NCI-H146 treated with DMSO at 0.1 percent for 48 hours (cell line): Measurements from ENCODE around the gene KIFC3.
"Not testable (repeated sequence)": the region's sequence is repeated elsewhere in the genome, so short reads cannot be mapped to it uniquely, and the experiment has no call there.

Source experiments
- DNase-seq: peaks from one replicate; lab custom pipeline; 2025; ENCODE audit not compliant: unreplicated experiment; lab: John Stamatoyannopoulos, UW

The KIFC3 gene

GRCh38 chr16:57754354-57755060 is 47.8 kb downstream of the KIFC3 start:
- DNase-seq: no peak

GRCh38 chr16:57753448-57754353 is 48.6 kb downstream of the KIFC3 start:
- DNase-seq: no peak

- DNase-seq: no peak
Observed at GRCh38 chr16:57752581-57753447, 49.5 kb downstream of the KIFC3 start.

DNA sequence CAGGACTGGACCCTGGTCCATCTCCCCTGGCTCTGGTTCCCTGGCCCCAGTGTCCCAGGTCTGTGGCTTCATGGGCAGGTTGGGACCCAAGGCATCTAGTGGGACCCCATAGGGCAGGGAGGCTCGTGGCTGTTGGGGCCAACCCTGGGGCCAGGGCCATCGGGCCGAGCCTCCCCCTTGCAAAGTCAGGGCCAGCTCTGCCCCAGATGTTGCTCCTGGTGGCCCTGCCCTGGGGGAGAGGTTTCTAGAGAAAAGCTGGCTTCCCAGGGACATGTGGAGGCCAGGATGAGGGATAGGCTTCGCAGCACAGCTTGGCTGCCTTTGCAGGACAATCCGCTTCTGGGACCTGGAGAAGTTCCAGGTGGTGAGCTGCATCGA is 50.1 kb downstream of the KIFC3 start:
- no peak for DNase-seq

GRCh38 chr16:57751539-57752202 is 50.6 kb downstream of the KIFC3 start:
- DNase-seq: no peak

GRCh38 chr16:57750796-57751538 is 51.3 kb downstream of the KIFC3 start:
- no peak for DNase-seq

- DNase-seq: no peak
Observed at GRCh38 chr16:57749856-57750452, 52.3 kb downstream of the KIFC3 start.

DNA sequence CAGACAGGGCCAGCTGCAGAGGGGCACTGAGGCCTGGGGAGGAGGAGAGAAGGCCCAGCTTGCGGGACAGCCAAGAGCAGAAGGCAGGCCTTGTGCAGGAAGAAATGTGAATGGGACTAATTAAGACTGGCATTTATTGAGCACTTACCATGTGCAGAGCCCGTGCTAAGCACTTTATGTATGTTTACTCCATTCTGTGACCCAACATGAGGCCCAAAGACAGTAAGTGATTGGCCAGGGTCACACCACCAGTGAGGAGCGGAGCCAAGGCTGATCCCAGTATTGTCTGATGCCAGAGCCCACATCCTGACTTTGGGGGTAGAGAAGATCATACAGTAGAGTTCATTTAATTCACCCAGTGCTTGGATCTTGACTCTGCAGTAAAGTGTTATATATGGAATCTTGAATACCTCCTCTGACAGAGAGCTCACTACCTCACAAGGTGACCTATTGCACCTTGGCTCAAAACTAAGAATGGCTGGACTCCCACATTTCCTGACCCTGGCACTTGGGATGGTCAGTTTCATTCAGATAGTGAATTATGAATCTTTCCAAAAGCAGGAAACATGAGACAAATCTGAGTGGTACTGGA is 53.1 kb downstream of the KIFC3 start:
- no peak for DNase-seq

DNA sequence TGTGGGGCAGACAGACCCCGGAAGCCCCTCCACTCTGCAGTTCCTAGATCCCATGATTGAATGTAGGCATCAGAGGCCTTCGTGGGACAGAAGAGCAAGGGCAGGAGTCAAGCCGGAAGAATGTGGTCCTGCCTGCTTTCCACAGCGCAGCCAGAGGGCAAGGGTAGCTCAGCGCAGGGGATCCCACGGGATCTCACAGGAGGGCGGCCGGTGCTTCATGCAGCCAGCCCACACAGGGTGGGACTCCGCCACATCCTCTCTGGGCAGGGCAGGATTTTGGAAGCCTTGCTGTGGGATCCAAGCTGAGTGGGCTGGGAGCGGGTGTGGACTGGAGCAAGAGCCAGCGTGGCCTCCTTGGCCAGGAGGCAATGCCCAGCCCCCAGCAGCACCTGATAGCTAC is 53.7 kb downstream of the KIFC3 start:
- DNase-seq: no peak

DNA sequence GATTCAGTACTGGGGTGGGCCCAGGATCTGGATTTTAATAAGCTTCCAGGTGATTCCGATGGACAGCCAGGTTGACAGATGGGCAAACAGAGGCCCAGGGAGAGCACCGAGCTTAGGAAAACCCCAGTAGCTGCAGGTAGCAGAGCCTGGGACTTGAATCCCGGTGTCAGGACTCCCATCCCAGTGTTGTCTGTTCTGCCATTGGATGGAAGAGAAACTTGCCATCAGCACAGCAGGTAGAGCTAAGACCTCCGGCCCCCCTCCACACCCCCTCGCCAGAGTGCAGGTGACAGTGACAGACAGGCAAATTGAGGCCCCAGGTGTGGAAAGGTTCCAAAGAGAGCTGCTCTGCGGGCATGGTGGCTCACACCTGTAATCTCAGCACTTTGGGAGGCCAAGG is 54.3 kb downstream of the KIFC3 start:
- DNase-seq: no peak

GRCh38 chr16:57747496-57747895 is 54.8 kb downstream of the KIFC3 start:
- no peak for DNase-seq

- DNase-seq: no peak
Observed at GRCh38 chr16:57747091-57747490, 55.2 kb downstream of the KIFC3 start.

- not testable (repeated sequence) for DNase-seq
Observed at GRCh38 chr16:57746316-57746715, 56.0 kb downstream of the KIFC3 start.

DNA sequence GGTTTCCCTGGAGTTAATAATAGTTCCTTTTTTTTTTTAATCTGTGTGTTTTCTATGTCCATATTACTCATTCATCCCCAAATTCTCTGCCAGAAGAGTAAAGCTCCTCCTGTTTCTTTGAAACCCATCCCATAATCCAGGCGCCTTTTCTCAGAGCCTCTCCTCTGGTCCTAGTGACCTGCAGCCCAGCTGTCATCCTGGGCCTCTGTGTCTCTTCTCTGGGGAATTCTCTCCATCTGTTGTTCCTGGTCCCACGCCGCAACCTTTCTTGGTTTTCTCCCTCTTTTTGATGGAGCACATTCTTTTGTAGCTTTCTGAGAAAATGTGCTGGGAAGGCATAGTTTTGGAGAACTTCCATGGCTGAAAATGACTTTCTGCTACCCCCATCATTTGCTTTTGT is 56.5 kb downstream of the KIFC3 start:
- DNase-seq: no peak

GRCh38 chr16:57744642-57744903 is 57.7 kb downstream of the KIFC3 start:
- no peak for DNase-seq

DNA sequence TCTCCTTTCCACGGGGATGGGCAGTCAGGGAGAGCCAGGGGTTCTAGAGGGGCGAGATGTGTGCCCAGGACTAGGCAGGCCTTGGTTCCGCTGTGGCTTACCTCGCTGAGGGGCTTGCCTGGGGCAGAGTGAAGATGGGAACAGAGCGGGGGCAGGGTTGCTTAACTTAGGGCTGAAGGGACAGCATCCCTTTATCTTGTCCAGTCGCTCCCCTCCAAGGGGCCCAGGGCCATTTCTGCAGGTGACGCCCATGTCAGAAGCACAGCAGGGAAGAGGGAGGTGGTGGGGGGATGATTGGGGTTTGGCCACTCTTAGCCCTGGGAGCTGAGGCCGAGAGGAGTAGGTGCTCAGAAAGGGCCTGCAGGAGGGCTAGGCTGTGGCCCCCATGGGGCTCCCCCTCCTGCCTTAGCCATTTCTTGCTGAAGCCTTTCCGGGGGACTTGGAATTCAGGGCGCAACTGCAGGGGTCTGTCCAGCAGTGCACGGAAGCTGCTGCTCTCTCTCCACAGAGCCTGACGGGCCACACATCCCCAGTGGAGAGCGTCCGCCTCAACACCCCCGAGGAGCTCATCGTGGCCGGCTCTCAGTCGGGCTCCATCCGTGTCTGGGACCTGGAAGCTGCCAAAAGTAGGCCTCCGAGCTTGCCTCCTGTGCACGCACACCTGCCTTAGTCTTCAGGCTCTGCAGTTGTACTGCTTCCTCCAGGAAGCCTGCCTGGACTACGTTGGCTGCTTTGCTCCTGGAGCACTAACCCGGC is 58.2 kb downstream of the KIFC3 start:
- no peak for DNase-seq

GRCh38 chr16:57743458-57743857 is 58.8 kb downstream of the KIFC3 start:
- DNase-seq: no peak

DNA sequence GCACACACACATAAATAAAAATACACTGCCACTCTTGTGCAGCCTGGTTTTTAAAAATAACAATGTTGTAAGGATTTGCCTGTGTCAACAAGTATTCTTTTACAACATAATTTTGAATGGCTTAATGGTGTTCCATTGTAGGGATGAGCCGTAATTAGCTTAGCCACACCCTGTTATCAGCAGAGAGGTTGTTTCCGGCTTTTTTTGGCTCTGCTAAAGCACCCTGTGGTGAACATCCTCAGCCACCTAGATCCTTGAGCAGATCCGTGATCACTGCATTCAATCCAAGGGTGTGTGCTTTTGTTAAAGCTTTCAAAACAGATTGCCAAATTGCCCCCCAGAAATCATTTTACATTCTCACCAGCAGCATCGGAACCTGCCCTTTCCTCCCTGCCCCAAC is 59.7 kb downstream of the KIFC3 start:
- DNase-seq: peak; percentile 10

- no peak for DNase-seq
Observed at GRCh38 chr16:57741660-57742191, 60.6 kb downstream of the KIFC3 start.
